ENCODE results near the gene CEP89.
"Not testable (repeated sequence)": the region's sequence is repeated elsewhere in the genome, so short reads cannot be mapped to it uniquely, and the experiment has no call there.

GRCh38 chr19:32885255-32885654 lies 86.5 kb downstream of the CEP89 start:
- TF ChIP-seq, protein P1, sequence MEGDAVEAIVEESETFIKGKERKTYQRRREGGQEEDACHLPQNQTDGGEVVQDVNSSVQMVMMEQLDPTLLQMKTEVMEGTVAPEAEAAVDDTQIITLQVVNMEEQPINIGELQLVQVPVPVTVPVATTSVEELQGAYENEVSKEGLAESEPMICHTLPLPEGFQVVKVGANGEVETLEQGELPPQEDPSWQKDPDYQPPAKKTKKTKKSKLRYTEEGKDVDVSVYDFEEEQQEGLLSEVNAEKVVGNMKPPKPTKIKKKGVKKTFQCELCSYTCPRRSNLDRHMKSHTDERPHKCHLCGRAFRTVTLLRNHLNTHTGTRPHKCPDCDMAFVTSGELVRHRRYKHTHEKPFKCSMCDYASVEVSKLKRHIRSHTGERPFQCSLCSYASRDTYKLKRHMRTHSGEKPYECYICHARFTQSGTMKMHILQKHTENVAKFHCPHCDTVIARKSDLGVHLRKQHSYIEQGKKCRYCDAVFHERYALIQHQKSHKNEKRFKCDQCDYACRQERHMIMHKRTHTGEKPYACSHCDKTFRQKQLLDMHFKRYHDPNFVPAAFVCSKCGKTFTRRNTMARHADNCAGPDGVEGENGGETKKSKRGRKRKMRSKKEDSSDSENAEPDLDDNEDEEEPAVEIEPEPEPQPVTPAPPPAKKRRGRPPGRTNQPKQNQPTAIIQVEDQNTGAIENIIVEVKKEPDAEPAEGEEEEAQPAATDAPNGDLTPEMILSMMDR (IDR thresholded peaks at IDR 0.05) = not testable (repeated sequence)
- not testable (repeated sequence) for TF ChIP-seq POLR2A (IDR thresholded peaks at IDR 0.05)
